Measurements from ENCODE around the gene BRD7.

The BRD7 gene

GRCh38 chr16:50363656-50364055, 5.1 kb downstream of the BRD7 start:
- H3K4me3 ChIP-seq (ENCODE audit: insufficient read depth, low read length, poor library complexity, severe bottlenecking) = no peak overlapping the region
- no peak overlapping the region for H3K9ac ChIP-seq (ENCODE audit: low read length)
- no peak overlapping the region for H2AFZ ChIP-seq (ENCODE audit: low read depth, low read length, severe bottlenecking)
- H3K9me3 ChIP-seq (ENCODE audit: insufficient read depth, low read length) = no peaks in the 10 kb centered on the region
- H3K4me2 ChIP-seq (ENCODE audit: low read depth, low read length, poor library complexity, severe bottlenecking) = no peak overlapping the region
- H4K20me1 ChIP-seq (ENCODE audit: low read depth, low read length) = peaks cover 8% of the 10 kb centered on the region
- peaks cover 98% of the 10 kb centered on the region for H3K79me2 ChIP-seq (ENCODE audit: insufficient read depth, low read length)
- no peaks in the 10 kb centered on the region for H3K27me3 ChIP-seq (ENCODE audit: low read length)
- peaks cover 43% of the 10 kb centered on the region for H3K36me3 ChIP-seq (ENCODE audit: low read length)
- H3F3A ChIP-seq (ENCODE audit: insufficient read depth) = no peaks in the 10 kb centered on the region
- H3K9me2 ChIP-seq (replicated peaks; ENCODE audit: insufficient read depth, low read length) = no peaks in the 10 kb centered on the region
- TF ChIP-seq, protein P1, sequence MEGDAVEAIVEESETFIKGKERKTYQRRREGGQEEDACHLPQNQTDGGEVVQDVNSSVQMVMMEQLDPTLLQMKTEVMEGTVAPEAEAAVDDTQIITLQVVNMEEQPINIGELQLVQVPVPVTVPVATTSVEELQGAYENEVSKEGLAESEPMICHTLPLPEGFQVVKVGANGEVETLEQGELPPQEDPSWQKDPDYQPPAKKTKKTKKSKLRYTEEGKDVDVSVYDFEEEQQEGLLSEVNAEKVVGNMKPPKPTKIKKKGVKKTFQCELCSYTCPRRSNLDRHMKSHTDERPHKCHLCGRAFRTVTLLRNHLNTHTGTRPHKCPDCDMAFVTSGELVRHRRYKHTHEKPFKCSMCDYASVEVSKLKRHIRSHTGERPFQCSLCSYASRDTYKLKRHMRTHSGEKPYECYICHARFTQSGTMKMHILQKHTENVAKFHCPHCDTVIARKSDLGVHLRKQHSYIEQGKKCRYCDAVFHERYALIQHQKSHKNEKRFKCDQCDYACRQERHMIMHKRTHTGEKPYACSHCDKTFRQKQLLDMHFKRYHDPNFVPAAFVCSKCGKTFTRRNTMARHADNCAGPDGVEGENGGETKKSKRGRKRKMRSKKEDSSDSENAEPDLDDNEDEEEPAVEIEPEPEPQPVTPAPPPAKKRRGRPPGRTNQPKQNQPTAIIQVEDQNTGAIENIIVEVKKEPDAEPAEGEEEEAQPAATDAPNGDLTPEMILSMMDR (IDR thresholded peaks at IDR 0.05; ENCODE audit: insufficient read depth, low read length, poor library complexity, severe bottlenecking) = no peak
- no peak for TF ChIP-seq EZH2phosphoT487 (conservative IDR thresholded peaks at IDR 0.05; ENCODE audit: low read length)
- no peak overlapping the region for H3K27ac ChIP-seq (ENCODE audit: low read depth, low read length)

DNA sequence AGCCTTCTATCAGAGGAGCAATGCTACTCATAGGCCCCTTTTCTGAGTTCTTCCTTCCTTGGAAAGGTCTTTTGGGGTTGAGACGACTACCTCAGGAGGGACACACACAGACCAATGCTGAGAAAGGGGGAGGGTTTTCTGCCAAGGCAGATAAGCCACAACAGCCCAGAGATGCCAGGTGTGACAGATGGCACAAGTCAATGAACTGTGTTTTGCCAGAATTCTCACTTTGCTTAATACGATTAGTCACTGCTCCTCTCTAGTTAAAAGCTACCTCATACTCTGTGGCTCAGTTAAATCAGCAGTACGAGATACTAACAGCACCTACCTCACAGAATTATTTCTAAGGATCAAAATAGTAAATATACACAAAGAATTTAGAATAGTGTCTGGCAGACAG, 8.0 kb downstream of the BRD7 start:
- H3K4me3 ChIP-seq (ENCODE audit: insufficient read depth, low read length, poor library complexity, severe bottlenecking) = no peak overlapping the region
- no peaks in the 10 kb centered on the region for H3K27me3 ChIP-seq (ENCODE audit: low read length)
- TF ChIP-seq EZH2phosphoT487 (conservative IDR thresholded peaks at IDR 0.05; ENCODE audit: low read length) = no peak
- TF ChIP-seq, protein P1 (IDR thresholded peaks at IDR 0.05; ENCODE audit: insufficient read depth, low read length, poor library complexity, severe bottlenecking) = no peak
- no peaks in the 10 kb centered on the region for H3K9me3 ChIP-seq (ENCODE audit: insufficient read depth, low read length)
- H3K4me2 ChIP-seq (ENCODE audit: low read depth, low read length, poor library complexity, severe bottlenecking) = no peak overlapping the region
- H3K27ac ChIP-seq (ENCODE audit: low read depth, low read length) = no peak overlapping the region
- H3K9ac ChIP-seq (ENCODE audit: low read length) = no peak overlapping the region
- H3K9me2 ChIP-seq (replicated peaks; ENCODE audit: insufficient read depth, low read length) = no peaks in the 10 kb centered on the region
- H3F3A ChIP-seq (ENCODE audit: insufficient read depth) = peaks cover 13% of the 10 kb centered on the region
- peaks cover 91% of the 10 kb centered on the region for H3K79me2 ChIP-seq (ENCODE audit: insufficient read depth, low read length)
- H4K20me1 ChIP-seq (ENCODE audit: low read depth, low read length) = peaks cover 8% of the 10 kb centered on the region
- H3K36me3 ChIP-seq (ENCODE audit: low read length) = peaks cover 36% of the 10 kb centered on the region
- H2AFZ ChIP-seq (ENCODE audit: low read depth, low read length, severe bottlenecking) = no peak overlapping the region

- peaks cover 8% of the 10 kb centered on the region for H4K20me1 ChIP-seq (ENCODE audit: low read depth, low read length)
- peaks cover 32% of the 10 kb centered on the region for H3K36me3 ChIP-seq (ENCODE audit: low read length)
- H2AFZ ChIP-seq (ENCODE audit: low read depth, low read length, severe bottlenecking) = no peak overlapping the region
- H3K9me2 ChIP-seq (replicated peaks; ENCODE audit: insufficient read depth, low read length) = no peaks in the 10 kb centered on the region
- TF ChIP-seq, protein P1 (IDR thresholded peaks at IDR 0.05; ENCODE audit: insufficient read depth, low read length, poor library complexity, severe bottlenecking) = no peak
- no peak for TF ChIP-seq EZH2phosphoT487 (conservative IDR thresholded peaks at IDR 0.05; ENCODE audit: low read length)
- peaks cover 18% of the 10 kb centered on the region for H3F3A ChIP-seq (ENCODE audit: insufficient read depth)
- H3K9me3 ChIP-seq (ENCODE audit: insufficient read depth, low read length) = no peaks in the 10 kb centered on the region
- H3K27me3 ChIP-seq (ENCODE audit: low read length) = no peaks in the 10 kb centered on the region
- H3K9ac ChIP-seq (ENCODE audit: low read length) = no peak overlapping the region
- H3K27ac ChIP-seq (ENCODE audit: low read depth, low read length) = no peak overlapping the region
- H3K4me2 ChIP-seq (ENCODE audit: low read depth, low read length, poor library complexity, severe bottlenecking) = no peak overlapping the region
- peaks cover 88% of the 10 kb centered on the region for H3K79me2 ChIP-seq (ENCODE audit: insufficient read depth, low read length)
- H3K4me3 ChIP-seq (ENCODE audit: insufficient read depth, low read length, poor library complexity, severe bottlenecking) = no peak overlapping the region
Observed at GRCh38 chr16:50360033-50360778, 8.6 kb downstream of the BRD7 start.
